ENCODE data around the gene ACSF2.
"Not testable (repeated sequence)": the region's sequence is repeated elsewhere in the genome, so short reads cannot be mapped to it uniquely, and the experiment has no call there.

The ACSF2 gene

DNA sequence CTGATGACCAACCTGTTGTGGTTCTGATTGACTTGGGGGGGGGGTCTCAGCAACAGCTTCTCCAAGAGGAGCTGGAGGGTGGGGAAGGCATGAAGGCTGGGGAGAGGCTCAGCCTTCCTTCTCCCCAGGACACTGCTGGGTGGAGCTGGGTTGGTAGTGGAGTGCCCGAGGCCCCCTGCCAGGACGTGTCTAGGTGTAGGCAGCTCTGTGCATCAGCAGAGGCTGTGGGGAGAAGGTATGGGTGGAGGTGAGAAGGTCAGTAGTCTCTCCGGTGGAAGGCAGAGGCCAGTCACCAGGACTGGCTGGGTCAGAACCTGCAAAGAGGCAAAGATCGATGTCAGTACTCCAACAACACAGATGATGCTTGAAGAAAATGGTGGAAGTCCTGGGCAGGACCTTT, 38.7 kb downstream of the ACSF2 start:
- no peak for DNase-seq (ENCODE audit: low read depth)

GRCh38 chr17:50465171-50465570, 39.2 kb downstream of the ACSF2 start:
- DNase-seq (ENCODE audit: low read depth): no peak

GRCh38 chr17:50465635-50466034, 39.6 kb downstream of the ACSF2 start:
- DNase-seq (ENCODE audit: low read depth): no peak

GRCh38 chr17:50466371-50467113, 40.5 kb downstream of the ACSF2 start:
- DNase-seq (ENCODE audit: low read depth): no peak

DNA sequence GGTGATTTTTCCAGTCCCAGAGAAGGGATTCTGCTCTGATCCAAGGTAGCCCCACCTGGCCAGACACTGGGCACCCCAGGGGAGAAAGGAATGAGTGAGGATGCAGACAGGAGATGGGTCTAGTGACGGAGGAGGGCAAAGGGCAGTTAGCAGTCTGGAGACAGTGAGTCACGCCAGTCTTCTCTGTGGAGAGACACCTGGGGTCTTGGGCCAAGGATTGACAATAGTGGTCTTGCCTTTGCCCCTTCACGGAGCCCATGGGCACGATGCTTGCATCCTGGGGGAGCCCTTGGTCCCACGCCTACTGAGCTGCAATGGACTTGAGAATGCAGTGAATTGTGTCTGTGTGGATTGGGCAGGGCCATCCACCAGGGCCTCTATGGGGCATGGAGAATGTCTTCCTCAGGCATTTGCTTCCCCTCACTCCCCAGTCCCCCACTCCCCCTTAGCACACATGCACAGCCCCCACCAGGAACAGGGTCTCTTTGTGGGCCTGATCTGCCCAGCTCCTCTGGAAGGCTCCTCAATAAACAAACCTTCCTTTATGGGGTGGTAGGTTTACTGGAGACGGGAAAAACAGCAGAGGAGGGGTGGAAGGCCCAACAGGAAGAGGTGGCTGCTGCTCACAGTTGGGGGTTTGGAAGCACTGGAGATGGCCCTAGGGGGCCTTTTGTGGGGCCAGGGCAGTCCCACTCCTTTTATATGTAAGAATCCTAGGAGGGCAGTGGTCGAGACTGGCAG, 41.3 kb downstream of the ACSF2 start:
- no peak for DNase-seq (ENCODE audit: low read depth)

DNA sequence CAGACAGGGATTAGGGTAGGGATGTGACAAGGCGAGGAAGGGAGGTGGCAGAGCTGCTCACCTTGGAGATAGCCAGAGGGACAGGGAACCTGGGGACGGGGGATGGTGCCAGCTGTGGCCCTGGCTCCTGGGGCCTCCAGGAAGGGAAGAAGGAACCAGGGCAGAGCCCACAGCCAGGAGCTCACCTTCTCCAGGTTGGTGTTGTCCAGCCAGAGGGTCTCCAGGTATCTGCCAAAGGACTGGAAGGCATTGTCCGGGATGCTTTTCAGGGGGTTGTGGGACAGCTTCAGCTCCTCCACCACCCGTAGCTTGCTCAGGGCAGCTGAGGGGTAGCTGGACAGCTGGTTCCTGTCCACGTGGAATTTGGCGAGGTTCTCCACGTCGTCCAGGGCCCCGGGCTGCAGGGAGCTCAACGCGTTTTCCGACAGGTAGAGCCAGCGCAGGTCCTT, 41.9 kb downstream of the ACSF2 start:
- no peak for DNase-seq (ENCODE audit: low read depth)

DNA sequence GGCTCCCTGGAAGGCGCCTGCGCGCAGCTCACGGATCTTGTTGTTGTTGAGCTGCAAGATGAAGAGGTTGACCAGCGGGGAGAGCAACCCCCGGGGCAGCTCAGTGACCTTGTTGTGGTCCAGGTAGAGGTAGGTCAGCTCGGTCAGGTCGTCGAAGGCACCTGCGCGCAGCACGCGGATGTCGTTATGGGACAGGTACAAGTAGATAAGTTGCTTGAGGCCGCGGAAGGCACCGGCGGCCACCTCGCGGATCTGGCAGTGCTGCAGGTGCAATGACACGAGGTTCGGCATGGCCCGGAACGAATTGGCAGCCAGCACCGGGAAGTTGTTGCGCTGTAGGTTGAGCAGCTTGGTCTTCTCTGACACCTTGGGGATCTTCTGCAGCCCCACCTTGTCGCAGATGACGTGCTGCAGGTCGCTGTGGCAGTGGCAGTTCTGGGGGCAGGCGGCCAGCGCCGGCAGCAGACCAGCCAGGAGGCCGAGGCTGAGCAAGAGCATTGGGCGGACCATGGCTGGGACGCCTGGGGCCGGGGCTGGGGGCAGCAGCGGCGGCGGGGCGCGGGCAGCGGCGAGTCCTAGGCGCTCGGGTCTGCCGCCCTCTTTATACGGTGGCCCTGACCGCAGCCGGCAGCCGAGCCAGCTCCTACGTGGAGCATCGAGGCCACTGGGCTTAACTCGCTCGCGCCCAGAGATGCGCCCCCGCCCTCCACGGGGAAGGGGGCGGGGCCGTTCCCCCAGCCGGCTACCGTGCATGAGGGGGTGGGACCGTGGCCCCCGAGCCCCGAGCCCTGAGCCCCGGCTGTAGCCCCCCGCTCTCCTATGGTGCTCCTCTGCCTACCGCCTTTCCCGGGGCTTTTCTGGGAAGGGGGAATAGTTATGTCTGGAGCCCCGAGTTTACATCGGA, 42.5 kb downstream of the ACSF2 start, which contains the start of gene CHAD:
TSS of gene CHAD (minus strand) at position 577 of the 904 bp plus-strand sequence. CDS start at position 510, 67 bp downstream.
- DNase-seq (ENCODE audit: low read depth): no peak

- no peak for DNase-seq (ENCODE audit: low read depth)
These were observed 43.2 kb downstream of the ACSF2 start for GRCh38 chr17:50469208-50469605.

DNA sequence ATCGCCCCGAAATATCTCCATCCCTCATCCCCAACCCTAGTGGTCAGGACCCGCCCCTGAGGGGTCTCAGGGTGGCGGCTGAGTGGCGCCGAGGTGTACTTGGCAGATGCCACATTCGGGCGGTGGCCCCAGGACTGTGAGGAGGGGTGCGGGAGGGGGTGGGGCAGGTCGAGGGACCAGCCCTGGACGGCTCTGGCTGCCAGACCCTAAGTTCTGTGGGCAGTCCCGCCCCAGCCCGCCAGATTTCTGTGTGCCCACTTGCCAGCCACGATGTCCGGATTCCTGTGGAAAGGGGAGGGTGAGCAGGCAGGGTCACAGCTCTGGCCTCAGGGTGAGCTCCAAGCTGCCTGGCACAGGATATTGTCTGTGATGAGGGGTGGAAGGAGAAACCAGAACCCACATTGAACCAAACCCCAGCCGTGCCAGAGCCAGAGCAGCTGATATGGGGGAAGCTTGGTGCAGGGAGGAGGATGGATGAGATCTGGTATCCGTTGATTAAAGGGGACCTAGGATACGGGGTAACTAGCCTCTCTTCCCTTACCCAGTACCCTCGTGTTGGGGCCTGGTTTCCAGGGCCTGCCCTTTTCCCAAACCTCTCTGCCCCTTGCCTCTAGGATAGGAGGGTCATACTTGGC, 43.8 kb downstream of the ACSF2 start:
- no peak for DNase-seq (ENCODE audit: low read depth)

DNA sequence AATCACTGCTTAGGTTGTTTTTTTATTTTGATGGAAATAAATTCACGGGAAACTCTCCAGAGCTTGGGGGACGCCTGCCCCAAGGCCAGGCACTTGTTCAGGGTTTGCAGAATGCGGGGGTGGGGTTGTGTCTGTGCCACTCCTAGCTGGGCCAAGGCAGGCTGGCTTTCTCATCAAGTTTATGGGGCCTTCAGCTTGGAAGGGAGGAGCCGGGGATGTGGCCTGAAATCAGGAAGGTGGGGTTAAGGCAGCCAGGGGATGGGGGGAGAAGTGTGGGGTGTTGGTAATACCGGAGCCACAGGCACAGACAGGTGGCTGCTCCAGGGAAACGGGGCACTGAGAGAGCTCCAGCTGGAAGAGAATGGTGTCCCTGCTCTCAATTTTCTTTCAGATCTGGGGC, 44.4 kb downstream of the ACSF2 start:
- DNase-seq (ENCODE audit: low read depth): no peak

- DNase-seq (ENCODE audit: low read depth): no peak
These were observed 45.2 kb downstream of the ACSF2 start for GRCh38 chr17:50471009-50471905.

- DNase-seq (ENCODE audit: low read depth): no peak
These were observed 46.3 kb downstream of the ACSF2 start for GRCh38 chr17:50472286-50472685.

GRCh38 chr17:50472761-50473161, 46.7 kb downstream of the ACSF2 start:
- DNase-seq (ENCODE audit: low read depth): not testable (repeated sequence)

DNA sequence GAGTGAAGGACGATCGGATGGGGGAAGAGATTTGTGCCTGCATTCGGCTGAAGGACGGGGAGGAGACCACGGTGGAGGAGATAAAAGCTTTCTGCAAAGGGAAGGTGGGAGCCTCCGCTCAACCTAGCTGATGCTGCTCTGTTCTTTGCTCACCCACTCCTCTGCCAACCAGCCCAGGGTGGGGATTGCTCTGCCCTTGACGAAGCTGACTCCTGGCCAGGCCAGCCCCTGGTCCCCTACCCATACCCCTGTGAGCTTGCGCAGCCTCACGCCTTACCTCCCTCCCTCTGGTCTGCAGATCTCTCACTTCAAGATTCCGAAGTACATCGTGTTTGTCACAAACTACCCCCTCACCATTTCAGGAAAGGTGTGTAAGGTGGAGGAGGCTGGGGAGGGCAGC, 47.9 kb downstream of the ACSF2 start:
- no peak for DNase-seq (ENCODE audit: low read depth)

- DNase-seq (ENCODE audit: low read depth): no peak
These were observed 48.5 kb downstream of the ACSF2 start for GRCh38 chr17:50474523-50474922.

DNA sequence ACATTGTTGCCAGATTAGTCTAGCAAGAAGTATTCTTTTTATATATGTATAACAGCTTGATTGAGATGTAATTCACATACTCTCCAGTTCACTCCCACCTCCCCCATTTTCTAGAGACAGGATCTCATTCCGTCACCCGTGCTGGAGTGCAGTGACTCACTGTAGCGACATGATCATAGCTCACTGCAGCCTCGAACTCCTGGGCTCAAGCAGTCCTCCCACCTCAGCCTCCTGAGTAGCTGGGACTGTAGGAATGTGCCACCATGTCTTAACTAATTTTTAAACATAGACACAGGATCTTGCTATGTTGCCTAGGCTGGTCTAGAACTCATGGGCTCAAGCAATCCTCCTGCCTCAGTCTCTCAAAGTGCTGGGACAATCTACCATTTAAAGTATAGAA, 49.3 kb downstream of the ACSF2 start:
- DNase-seq (ENCODE audit: low read depth): no peak

- not testable (repeated sequence) for DNase-seq (ENCODE audit: low read depth)
These were observed 49.9 kb downstream of the ACSF2 start for GRCh38 chr17:50475775-50476544.

- DNase-seq (ENCODE audit: low read depth): no peak
These were observed 50.7 kb downstream of the ACSF2 start for GRCh38 chr17:50476545-50477315.

DNA sequence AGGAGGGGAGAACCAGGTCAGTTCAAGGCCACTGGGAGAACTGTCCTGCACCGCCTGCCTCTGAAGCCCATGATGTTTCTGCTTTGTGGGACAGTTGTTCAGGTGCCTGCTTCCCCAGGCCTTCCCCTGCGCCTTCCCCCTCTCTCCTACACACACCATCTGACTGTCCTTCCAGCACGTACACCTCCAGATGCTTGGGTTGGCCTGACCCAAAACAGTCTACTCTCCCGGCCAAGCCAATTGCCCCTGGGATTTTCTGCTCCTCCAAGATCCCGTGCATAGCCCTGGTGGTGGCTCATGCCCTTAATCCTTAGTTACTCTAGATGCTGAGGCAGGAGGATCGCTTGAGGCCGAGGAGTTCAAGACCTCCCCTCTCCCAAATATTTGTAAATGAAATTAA, 52.0 kb downstream of the ACSF2 start:
- no peak for DNase-seq (ENCODE audit: low read depth)

Data from activated T-cell treated with anti-CD3 and anti-CD28 coated beads for 48 hours (primary cell).